ENCODE measurements around the gene NR2F6.
A peak's percentile ranks its signal among the peaks of the same experiment; 100 is the strongest.
"Not testable (repeated sequence)": the region's sequence is repeated elsewhere in the genome, so short reads cannot be mapped to it uniquely, and the experiment has no call there.

The NR2F6 gene

GRCh38 chr19:17211547-17212446, 33.9 kb downstream of the NR2F6 start:
- no peak for DNase-seq (ENCODE audit: low read depth in 2 of 2)

- no peak for DNase-seq (ENCODE audit: low read depth in 2 of 2)
These were observed 35.4 kb downstream of the NR2F6 start for GRCh38 chr19:17210296-17210695.

GRCh38 chr19:17209126-17210036, 36.3 kb downstream of the NR2F6 start:
- DNase-seq (ENCODE audit: low read depth in 2 of 2) = peak; percentile 27 to 51

- DNase-seq (ENCODE audit: low read depth in 2 of 2) = no peak
These were observed 38.8 kb downstream of the NR2F6 start for GRCh38 chr19:17206736-17207581.

- DNase-seq (ENCODE audit: low read depth in 2 of 2) = peak; percentile 34 to 42
These were observed 40.2 kb downstream of the NR2F6 start for GRCh38 chr19:17205237-17206140.

GRCh38 chr19:17202713-17203112, 43.0 kb downstream of the NR2F6 start:
- no peak for DNase-seq (ENCODE audit: low read depth in 2 of 2)

GRCh38 chr19:17202249-17202648, 43.5 kb downstream of the NR2F6 start:
- peak in 1 of 2 donors; percentile 33 for DNase-seq (ENCODE audit: low read depth in 2 of 2)

- DNase-seq (ENCODE audit: low read depth in 2 of 2) = no peak
These were observed 45.2 kb downstream of the NR2F6 start for GRCh38 chr19:17200408-17201079.

- DNase-seq (ENCODE audit: low read depth in 2 of 2) = no peak
These were observed 48.1 kb downstream of the NR2F6 start for GRCh38 chr19:17197666-17198065.

- no peak for DNase-seq (ENCODE audit: low read depth in 2 of 2)
These were observed 49.1 kb downstream of the NR2F6 start for GRCh38 chr19:17196610-17197009.

- no peak for DNase-seq (ENCODE audit: low read depth in 2 of 2)
These were observed 50.6 kb downstream of the NR2F6 start for GRCh38 chr19:17195106-17195505.

- no peak for DNase-seq (ENCODE audit: low read depth in 2 of 2)
These were observed 51.1 kb downstream of the NR2F6 start for GRCh38 chr19:17194608-17195007.

- no peak for DNase-seq (ENCODE audit: low read depth in 2 of 2)
These were observed 53.0 kb downstream of the NR2F6 start for GRCh38 chr19:17192751-17193150.

GRCh38 chr19:17191736-17192135, 54.0 kb downstream of the NR2F6 start:
- DNase-seq (ENCODE audit: low read depth in 2 of 2) = not testable (repeated sequence)

- no peak for DNase-seq (ENCODE audit: low read depth in 2 of 2)
These were observed 60.1 kb downstream of the NR2F6 start for GRCh38 chr19:17185590-17185989.

- no peak for DNase-seq (ENCODE audit: low read depth in 2 of 2)
These were observed 61.3 kb downstream of the NR2F6 start for GRCh38 chr19:17184371-17184841.

GRCh38 chr19:17183858-17184321, 61.8 kb downstream of the NR2F6 start:
- no peak for DNase-seq (ENCODE audit: low read depth in 2 of 2)

GRCh38 chr19:17183271-17183761, 62.4 kb downstream of the NR2F6 start:
- DNase-seq (ENCODE audit: low read depth in 2 of 2) = no peak

All from stimulated activated CD4-positive, alpha-beta T cell treated with anti-CD3 and anti-CD28 coated beads, Interleukin-15, amount 100 ng/mL, for 48 hours (primary cell).